NCI-H748 (cell line): Measurements from ENCODE around the gene TBC1D5.
"Not testable (repeated sequence)": the region's sequence is repeated elsewhere in the genome, so short reads cannot be mapped to it uniquely, and the experiment has no call there.

Experiments used
- DNase-seq: peaks from one replicate; lab custom pipeline; 2025; ENCODE audit not compliant: unreplicated experiment; lab: John Stamatoyannopoulos, UW

The TBC1D5 gene

GRCh38 chr3:17749281-17749680, 6.8 kb upstream of the TBC1D5 start:
- no peak for DNase-seq

GRCh38 chr3:17747890-17748247, 5.4 kb upstream of the TBC1D5 start:
- no peak for DNase-seq

- DNase-seq: no peak
Measured at GRCh38 chr3:17747174-17747889, 4.9 kb upstream of the TBC1D5 start.

GRCh38 chr3:17745894-17746293, 3.5 kb upstream of the TBC1D5 start:
- DNase-seq: no peak

- no peak for DNase-seq
Measured at GRCh38 chr3:17745301-17745700, 2.9 kb upstream of the TBC1D5 start.

- no peak for DNase-seq
Measured at GRCh38 chr3:17744693-17745092, 2.3 kb upstream of the TBC1D5 start.

- no peak for DNase-seq
Measured at GRCh38 chr3:17743658-17743995, 1.2 kb upstream of the TBC1D5 start.

GRCh38 chr3:17742880-17743657, 638 bp upstream of the TBC1D5 start:
- no peak for DNase-seq

GRCh38 chr3:17741621-17742101, 770 bp downstream of the TBC1D5 start:
- DNase-seq: no peak

- peak; percentile 56 for DNase-seq
Measured at GRCh38 chr3:17740721-17741141, 1.7 kb downstream of the TBC1D5 start.

- DNase-seq: no peak
Measured at GRCh38 chr3:17738921-17739320, 3.5 kb downstream of the TBC1D5 start.

- DNase-seq: no peak
Measured at GRCh38 chr3:17738219-17738618, 4.2 kb downstream of the TBC1D5 start.

- DNase-seq: no peak
Measured at GRCh38 chr3:17737591-17737990, 4.8 kb downstream of the TBC1D5 start.

GRCh38 chr3:17735362-17735761, 7.1 kb downstream of the TBC1D5 start:
- DNase-seq: not testable (repeated sequence)

- no peak for DNase-seq
Measured at GRCh38 chr3:17733768-17734167, 8.7 kb downstream of the TBC1D5 start.

GRCh38 chr3:17733215-17733614, 9.2 kb downstream of the TBC1D5 start:
- DNase-seq: no peak

- peak; percentile 47 for DNase-seq
Measured at GRCh38 chr3:17730318-17730967, 12.0 kb downstream of the TBC1D5 start.

- no peak for DNase-seq
Measured at GRCh38 chr3:17726313-17726712, 16.1 kb downstream of the TBC1D5 start.

GRCh38 chr3:17725844-17726243, 16.6 kb downstream of the TBC1D5 start:
- not testable (repeated sequence) for DNase-seq

- DNase-seq: no peak
Measured at GRCh38 chr3:17724948-17725347, 17.5 kb downstream of the TBC1D5 start.

GRCh38 chr3:17724122-17724521, 18.3 kb downstream of the TBC1D5 start:
- no peak for DNase-seq

- DNase-seq: no peak
Measured at GRCh38 chr3:17717411-17717810, 25.0 kb downstream of the TBC1D5 start.
